GM21786 (cell line): ENCODE data around the gene IL32.
"Not testable (repeated sequence)": the region's sequence is repeated elsewhere in the genome, so short reads cannot be mapped to it uniquely, and the experiment has no call there.

ENCODE experiments used
- ATAC-seq: cut with Tn5 transposase; IDR thresholded peaks from one replicate; pipeline ENCODE4 v1.9.1; 2021; ENCODE audit not compliant: unreplicated experiment

IL32 gene

DNA sequence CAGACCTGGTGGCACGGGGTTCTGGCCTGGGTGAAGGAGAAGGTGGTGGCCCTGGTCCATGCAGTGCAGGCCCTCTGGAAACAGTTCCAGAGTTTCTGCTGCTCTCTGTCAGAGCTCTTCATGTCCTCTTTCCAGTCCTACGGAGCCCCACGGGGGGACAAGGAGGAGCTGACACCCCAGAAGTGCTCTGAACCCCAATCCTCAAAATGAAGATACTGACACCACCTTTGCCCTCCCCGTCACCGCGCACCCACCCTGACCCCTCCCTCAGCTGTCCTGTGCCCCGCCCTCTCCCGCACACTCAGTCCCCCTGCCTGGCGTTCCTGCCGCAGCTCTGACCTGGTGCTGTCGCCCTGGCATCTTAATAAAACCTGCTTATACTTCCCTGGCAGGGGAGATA lies 3.7 kb downstream of the IL32 start:
- ATAC-seq: not testable (repeated sequence)

DNA sequence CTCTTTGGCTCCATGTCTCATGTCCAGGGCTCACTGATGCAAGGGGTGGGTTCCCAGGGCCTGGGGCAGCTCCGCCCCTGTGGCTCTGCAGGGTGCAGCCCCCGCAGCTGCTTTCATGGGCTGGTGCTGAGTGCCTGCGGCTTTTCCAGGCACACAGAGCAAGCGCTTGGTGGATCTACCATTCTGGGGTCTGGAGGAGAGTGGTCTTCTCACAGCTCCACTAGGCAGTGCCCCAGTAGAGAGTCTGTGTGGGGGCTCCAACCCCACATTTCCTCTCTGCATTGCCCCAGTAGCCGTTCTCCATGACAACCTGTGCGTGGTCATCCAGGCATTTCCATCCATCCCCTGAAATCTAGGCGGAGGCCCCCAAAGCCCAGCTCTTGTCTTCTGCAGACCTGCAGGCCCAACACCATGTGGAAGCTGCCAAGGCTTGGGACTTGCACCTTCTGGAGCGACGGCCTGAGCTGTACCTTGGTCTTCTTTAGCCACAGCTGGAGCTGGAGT lies 5.2 kb downstream of the IL32 start:
- ATAC-seq: no peak

DNA sequence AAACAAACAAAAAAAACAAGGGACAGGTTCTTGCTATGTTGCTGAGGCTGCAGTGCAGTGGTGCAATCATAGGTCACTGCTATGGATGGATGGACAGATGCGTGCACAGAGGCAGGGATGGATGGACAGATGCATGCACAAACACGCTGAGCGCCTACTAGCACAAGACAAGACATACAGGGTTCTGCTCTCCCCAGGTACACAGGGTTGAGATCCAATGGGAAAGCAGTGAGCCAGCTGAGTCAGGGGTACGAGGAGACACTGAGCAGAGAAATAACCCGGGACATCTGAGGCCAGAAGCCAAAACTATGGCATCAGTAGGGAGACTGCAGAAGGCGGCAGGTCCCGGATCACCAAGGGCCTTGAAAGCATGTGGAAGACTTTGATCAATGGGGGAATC lies 6.2 kb downstream of the IL32 start:
- no peak for ATAC-seq

DNA sequence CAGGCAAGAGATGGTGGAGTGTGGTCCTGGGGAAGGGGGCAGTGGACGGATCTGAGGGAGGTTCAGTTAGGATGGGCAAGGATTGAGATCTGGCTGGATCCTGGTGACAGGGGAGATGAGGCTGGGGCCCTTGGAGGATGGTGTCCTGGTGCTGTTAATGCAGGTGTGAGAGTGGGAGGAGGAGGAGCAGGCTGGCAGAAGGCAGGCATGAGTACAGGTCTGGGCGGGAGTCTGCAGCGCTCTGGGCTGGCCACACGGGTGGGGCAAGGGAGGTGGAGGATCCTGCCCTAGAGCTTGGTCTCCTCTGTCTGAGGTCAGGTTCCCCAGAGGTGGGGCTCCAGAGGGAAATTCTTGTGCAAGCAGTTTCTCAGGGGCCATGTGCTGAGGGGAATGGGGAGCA lies 6.7 kb downstream of the IL32 start:
- not testable (repeated sequence) for ATAC-seq

DNA sequence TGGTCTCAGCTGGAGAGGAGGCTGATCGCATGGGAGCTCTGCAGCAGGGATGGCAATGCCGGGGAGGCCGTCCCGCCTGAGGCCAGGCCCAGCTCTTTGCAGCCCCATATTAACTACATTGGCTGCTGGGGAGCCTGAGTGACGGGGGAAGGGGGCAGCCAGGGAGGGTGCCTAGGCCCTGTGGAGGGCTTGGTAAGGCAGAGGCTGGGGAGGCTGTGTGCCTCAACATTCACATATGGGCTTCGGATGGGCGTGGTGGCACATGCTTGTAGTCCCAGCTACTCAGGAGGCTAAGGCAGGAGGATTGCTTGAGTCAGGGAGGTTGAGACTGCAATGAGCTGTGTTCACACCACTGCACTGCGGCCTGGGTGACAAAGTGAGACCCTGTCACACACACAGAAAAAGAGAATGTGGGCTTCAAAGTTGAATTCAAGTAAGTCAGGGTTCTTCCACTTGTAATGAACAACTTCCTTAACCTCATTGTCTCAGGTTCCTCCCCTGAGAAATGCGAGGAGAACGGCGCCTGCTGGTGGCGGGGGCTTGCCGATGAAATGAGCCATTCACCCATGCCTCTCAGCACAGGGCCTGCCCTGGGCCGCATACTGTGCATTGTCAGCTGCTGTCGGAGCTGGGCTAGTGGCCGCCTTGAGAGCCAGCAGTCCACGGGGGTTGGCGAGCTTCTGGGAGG lies 7.3 kb downstream of the IL32 start:
- not testable (repeated sequence) for ATAC-seq

DNA sequence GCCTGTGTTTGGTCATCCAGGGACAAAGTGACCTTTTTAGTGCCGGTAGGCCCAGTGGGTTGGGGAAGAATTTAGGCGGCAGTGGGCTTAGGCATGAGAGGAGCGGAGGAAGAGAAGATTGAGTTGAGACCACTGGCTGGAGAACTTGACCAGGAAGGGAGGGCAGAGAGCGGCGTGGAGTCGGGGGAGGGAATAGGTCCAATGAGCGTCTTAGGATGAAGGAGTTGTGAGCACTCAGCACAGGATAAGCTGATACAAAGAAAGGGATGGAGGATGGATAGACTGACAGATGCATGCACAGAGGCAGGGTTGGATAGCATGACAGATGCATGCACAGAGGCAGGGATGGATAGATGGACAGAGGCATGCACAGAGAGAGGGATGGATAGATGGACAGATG lies 8.0 kb downstream of the IL32 start:
- ATAC-seq: no peak

GRCh38 chr16:3074860-3075522 lies 9.6 kb downstream of the IL32 start:
- peak; percentile 84 for ATAC-seq

DNA sequence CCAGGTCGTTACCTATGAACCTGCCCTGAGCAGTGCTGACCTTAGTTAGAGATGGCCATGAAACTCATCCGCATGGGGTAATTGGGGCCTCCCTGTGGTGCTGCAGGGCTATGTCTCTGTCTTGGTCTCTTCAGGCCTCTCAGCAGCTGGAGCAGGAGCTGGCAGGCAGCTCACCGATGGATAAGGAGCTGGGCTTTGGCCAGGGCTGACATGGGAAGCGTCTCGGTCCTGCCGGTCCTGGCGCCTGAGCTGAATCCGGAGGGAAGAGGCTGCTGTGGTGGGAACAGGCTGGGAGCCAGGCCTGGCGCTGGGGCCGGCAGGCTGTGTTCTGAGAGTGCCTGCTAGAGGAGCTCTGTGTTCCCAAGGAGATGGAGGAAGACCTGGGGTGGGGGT lies 10.1 kb downstream of the IL32 start:
- no peak for ATAC-seq

- ATAC-seq: not testable (repeated sequence)
Observed at GRCh38 chr16:3075946-3076345, 10.5 kb downstream of the IL32 start.

GRCh38 chr16:3076577-3076976 lies 11.1 kb downstream of the IL32 start:
- ATAC-seq: no peak

DNA sequence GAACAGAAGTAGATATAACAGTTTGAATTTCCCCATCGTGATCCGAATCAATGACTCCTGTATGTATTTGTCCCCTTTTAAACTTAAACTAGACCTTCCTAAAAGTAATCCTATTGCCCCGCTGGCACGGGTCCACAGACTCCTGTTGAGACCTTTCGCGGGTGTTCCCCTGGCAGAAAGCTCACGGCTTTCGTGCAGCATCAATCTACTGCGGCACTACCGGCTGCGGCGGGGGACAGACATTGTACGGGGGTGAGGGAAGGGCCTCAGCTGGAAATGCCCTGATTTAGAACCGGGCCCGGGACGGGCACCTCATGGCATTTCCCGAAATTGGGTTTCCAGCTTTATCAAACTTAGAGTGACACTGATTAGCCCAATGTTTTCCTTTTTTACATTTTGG lies 14.6 kb downstream of the IL32 start:
- no peak for ATAC-seq

DNA sequence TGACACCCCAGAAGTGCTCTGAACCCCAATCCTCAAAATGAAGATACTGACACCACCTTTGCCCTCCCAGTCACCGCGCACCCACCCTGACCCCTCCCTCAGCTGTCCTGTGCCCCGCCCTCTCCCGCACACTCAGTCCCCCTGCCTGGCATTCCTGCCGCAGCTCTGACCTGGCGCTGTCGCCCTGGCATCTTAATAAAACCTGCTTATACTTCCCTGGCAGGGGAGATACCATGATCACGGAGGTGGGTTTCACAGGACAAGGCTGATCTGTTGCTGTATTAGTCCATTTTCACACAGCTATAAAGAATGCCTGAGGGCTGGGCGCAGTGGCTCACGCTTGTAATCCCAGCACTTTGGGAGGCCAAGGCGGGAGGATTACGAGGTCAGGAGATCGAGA lies 16.5 kb downstream of the IL32 start:
- not testable (repeated sequence) for ATAC-seq

DNA sequence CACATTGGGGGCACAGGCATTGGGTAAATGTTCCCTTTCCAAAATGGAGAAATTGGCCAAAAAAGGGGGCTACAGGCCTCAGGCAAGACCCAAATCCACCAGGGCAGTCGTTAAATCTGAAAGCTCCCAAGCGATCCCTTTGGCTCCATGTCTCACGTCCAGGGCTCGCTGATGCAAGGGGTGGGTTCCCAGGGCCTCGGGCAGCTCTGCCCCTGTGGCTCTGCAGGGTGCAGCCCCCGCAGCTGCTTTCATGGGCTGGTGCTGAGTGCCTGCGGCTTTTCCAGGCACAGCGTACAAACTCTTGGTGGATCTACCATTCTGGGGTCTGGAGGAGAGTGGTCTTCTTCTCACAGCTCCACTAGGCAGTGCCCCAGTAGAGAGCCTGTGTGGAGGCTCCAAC lies 18.0 kb downstream of the IL32 start:
- not testable (repeated sequence) for ATAC-seq

DNA sequence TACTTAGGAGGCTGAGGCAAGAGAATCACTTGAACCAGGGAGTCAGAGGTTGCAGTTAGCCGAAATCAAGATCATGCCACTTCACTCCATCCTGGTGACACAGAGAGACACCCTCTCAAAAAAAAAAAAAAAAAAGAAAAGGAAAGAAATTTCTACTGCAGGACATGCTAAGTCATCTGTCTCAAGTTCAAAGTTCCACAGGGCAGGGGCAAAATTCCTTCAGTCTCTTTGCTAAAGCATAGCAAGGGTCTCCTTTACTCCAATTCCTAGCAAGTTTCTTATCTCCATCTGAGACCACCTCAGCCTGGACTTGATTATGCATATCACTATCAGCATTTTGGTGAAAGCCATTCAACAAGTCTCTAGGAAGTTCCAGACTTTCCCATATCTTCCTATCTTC lies 19.1 kb downstream of the IL32 start:
- ATAC-seq: no peak

DNA sequence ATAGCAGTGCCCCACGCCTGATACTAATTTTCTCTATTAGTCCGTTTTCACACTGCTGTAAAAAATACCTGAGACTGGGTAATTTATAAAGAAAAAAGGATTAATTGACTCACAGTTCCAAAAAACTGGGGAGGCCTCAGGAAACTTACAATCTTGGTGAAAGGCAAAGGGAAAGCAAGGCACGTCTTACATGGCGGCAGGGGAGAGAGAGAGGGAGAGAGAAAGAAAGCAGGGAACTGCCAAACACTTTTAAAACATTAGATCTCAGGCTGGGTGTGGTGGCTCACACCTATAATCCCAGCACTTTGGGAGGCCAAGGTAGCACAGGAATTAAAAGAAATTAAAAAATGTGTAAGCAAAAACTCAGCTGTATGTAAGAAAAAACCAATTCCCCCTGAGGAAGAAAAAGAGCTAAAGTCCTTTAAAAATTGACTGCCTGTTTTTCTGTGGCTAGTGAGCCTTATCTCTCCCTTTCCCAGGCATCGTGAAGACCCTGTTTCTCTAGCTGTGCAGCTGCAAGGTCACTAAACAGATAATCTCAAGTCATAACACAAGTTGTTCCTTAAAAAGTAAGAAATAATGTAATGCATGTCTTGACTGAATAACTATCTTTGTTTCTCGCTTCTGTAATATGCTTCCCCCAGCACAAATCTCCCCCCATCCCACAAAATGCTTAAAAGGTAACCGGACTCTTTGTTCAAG lies 19.7 kb downstream of the IL32 start:
- no peak for ATAC-seq

- no peak for ATAC-seq
Observed at GRCh38 chr16:3085868-3086595, 20.6 kb downstream of the IL32 start.

GRCh38 chr16:3086596-3087242 lies 21.3 kb downstream of the IL32 start:
- no peak for ATAC-seq

- no peak for ATAC-seq
Observed at GRCh38 chr16:3087243-3088235, 22.1 kb downstream of the IL32 start.

DNA sequence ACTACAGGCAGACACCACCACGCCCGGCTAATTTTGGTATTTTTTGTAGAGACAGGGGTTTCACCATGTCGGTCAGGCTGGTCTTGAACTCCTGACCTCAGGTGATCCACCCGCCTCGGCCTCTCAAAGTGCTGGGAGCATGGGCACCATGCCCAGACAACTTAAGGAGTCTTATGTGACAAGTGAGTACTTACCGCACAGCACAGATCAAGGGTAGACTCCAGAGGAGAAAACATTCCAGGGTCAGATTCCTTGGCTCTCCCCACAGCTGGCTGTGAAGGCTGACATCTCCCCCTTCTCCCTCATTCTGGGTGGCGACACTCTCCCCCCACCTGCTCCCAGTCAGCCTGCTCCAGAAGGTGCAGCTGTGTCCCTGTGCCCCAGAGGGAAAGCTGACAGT lies 23.0 kb downstream of the IL32 start:
- no peak for ATAC-seq
